LNCaP clone FGC (cell line): ENCODE results near the gene SLC9C2.

ENCODE experiments used
- DNase-seq: peaks from one replicate; pipeline ENCODE4 v3.0.0-alpha.2; 2011; ENCODE audit warnings: low read depth
- H3K4me3 ChIP-seq: 2 replicates; pipeline ENCODE4 v1.5.1; 2011; ENCODE audit warnings: mild to moderate bottlenecking, low read depth, low read length, control low read depth
- CTCF ChIP-seq: IDR thresholded peaks from 2 replicates; pipeline ENCODE4 v1.5.1; 2012; ENCODE audit warnings: mild to moderate bottlenecking; ENCODE audit not compliant: control insufficient read depth, insufficient read depth; ENCODE audit errors: extremely low read depth

SLC9C2 gene

GRCh38 chr1:173545688-173546087, 57.2 kb downstream of the SLC9C2 start:
- H3K4me3 ChIP-seq, result no peak overlapping the region
- no peak for TF ChIP-seq CTCF

GRCh38 chr1:173536223-173536622, 66.6 kb downstream of the SLC9C2 start:
- H3K4me3 ChIP-seq, result no peak overlapping the region
- no peak for DNase-seq
- TF ChIP-seq CTCF, result no peak

More at GRCh38 chr1:173545688-173546087, 57.2 kb downstream of the SLC9C2 start:
- DNase-seq, result no peak

GRCh38 chr1:173532237-173532636, 70.6 kb downstream of the SLC9C2 start:
- no peak for TF ChIP-seq CTCF
- no peak for DNase-seq
- H3K4me3 ChIP-seq, result no peak overlapping the region

GRCh38 chr1:173530795-173531693, 71.8 kb downstream of the SLC9C2 start:
- no peak for DNase-seq
- TF ChIP-seq CTCF, result no peak
- H3K4me3 ChIP-seq, result no peak overlapping the region

- DNase-seq, result no peak
- no peak for TF ChIP-seq CTCF
- H3K4me3 ChIP-seq, result no peak overlapping the region
These were observed 73.8 kb downstream of the SLC9C2 start for GRCh38 chr1:173529106-173529505.

- peak; percentile 14 for DNase-seq
- H3K4me3 ChIP-seq, result no peak overlapping the region
- TF ChIP-seq CTCF, result no peak
These were observed 75.6 kb downstream of the SLC9C2 start for GRCh38 chr1:173527151-173527826.
